Measurements from ENCODE around the gene SLC12A7.
"Not testable (repeated sequence)": the region's sequence is repeated elsewhere in the genome, so short reads cannot be mapped to it uniquely, and the experiment has no call there.

The SLC12A7 gene

GRCh38 chr5:1007681-1008450 lies 104.0 kb downstream of the SLC12A7 start:
- DNase-seq (ENCODE audit: low read depth in 2 of 2): no peak

GRCh38 chr5:1007221-1007680 lies 104.6 kb downstream of the SLC12A7 start:
- DNase-seq (ENCODE audit: low read depth in 2 of 2): no peak

- DNase-seq (ENCODE audit: low read depth in 2 of 2): no peak
Observed at GRCh38 chr5:1006656-1007071, 105.2 kb downstream of the SLC12A7 start.

- DNase-seq (ENCODE audit: low read depth in 2 of 2): no peak
Observed at GRCh38 chr5:1005904-1006655, 105.8 kb downstream of the SLC12A7 start.

- DNase-seq (ENCODE audit: low read depth in 2 of 2): no peak
Observed at GRCh38 chr5:1005249-1005851, 106.5 kb downstream of the SLC12A7 start.

- DNase-seq (ENCODE audit: low read depth in 2 of 2): peak; percentile 39 to 43
Observed at GRCh38 chr5:1004461-1005248, 107.2 kb downstream of the SLC12A7 start.

- DNase-seq (ENCODE audit: low read depth in 2 of 2): peak in 1 of 2 donors; percentile 25
Observed at GRCh38 chr5:1003296-1003937, 108.4 kb downstream of the SLC12A7 start.

- DNase-seq (ENCODE audit: low read depth in 2 of 2): no peak
Observed at GRCh38 chr5:1002836-1003235, 109.0 kb downstream of the SLC12A7 start.

- DNase-seq (ENCODE audit: low read depth in 2 of 2): no peak
Observed at GRCh38 chr5:1002271-1002546, 109.7 kb downstream of the SLC12A7 start.

GRCh38 chr5:1001406-1002270 lies 110.2 kb downstream of the SLC12A7 start:
- DNase-seq (ENCODE audit: low read depth in 2 of 2): no peak

GRCh38 chr5:1000831-1001230 lies 111.0 kb downstream of the SLC12A7 start:
- not testable (repeated sequence) for DNase-seq (ENCODE audit: low read depth in 2 of 2)
